Measurements from ENCODE around the gene ADCY5.

Gene ADCY5

DNA sequence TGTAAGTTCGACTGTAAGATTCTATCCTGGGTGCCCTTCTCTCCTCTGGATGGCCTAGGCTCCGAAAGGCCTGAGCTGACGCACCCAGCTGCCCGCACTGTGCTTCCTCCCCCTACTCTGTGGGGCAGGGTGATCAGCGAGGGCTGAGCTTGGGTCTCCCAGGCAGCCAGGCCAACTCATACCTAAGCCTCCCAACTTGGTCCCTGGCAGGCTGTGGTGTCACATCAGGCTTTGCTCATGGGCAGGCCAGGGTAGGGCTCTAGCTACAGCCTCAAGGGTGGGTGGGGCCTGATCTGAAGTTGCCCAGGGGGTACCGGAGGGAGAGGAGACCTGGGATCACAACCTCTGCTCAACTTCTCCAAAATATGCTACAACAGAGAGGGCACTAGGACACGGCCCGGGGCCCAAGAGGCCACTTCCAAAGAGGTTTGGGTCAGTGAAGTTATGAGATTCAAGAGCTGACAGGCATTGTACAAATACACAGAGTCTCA is 123.1 kb downstream of the ADCY5 start:
- DNase-seq (ENCODE audit: low read depth), result no peak

GRCh38 chr3:123324880-123325765 is 123.8 kb downstream of the ADCY5 start:
- no peak for DNase-seq (ENCODE audit: low read depth)

DNA sequence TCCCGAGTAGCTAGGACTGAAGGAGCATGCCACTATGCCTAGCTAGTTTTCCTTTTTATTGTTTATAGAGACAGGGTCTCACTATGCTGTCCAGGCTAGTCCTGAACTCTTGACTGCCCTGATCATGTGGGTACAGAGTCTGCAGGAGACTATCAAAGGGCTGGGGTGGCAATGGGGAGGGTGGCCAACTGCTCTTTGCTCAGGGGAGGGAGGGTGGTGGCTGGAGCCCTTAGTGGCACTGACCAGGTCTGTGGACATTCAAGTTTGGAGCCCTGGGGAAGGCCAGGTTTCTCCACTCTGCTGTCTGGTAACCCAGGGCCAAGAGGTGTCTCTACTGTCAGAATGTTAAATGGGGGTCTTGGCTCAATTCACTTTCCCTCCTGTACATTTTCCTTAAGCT is 125.1 kb downstream of the ADCY5 start:
- no peak for DNase-seq (ENCODE audit: low read depth)

DNA sequence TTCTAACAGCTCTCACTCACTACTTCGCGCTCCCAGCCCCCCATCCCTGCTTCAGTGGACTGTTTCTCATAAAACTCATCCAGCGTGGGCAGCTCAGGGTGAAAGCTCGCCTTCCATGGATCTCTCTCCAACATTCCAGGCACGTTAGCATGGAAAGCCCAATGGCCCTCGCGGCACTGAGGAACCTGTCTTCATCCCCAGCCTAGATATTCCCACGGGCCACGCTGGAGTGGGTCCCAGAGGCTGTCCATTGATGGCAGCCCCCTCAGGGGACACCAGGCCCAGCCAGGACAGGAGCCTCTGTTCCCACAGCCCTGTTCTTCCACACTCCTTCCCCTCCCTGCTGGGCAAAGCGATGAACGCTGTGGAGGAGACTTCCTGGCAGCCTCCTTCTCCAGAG is 126.0 kb downstream of the ADCY5 start:
- no peak for DNase-seq (ENCODE audit: low read depth)

DNA sequence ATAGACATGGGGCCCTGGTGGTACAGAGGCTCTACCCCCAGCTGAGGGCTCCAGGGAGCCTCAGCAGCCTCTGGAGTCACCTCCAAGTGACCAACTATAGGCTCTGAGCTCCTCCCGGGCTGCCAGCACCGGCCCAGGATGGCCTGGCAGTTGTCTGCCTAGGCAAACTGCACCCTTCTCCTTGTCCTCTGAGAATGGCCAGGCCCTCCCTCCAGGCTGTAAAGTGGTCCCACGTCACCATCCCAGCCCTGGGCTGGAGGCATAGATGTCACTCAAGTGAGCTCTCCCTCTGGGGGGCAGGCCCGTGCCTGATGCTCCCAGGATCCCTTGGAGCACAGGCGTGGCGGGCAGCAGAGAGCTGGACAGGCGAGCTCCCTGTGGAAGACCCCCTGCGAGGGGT is 127.1 kb downstream of the ADCY5 start:
- no peak for DNase-seq (ENCODE audit: low read depth)

DNA sequence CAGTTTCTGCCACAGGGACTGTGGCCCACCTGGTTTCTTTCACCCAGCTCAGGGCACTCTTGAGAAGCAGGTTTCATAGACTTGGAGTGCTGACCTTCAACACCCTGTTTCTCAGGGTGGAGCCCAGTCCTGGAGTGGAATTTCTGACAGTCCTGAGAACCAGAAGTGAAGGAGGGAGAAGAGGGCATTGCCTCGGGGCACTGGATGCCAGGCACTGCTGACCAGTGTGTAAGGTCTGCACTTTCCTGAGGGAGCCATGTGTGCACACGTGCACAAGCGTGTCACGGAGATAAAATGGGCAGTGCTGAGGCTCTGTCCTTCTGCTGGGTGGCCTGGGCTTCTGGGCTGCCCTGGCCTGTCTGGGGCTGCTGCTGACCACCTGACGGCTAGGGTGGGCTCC is 128.7 kb downstream of the ADCY5 start:
- no peak for DNase-seq (ENCODE audit: low read depth)

DNA sequence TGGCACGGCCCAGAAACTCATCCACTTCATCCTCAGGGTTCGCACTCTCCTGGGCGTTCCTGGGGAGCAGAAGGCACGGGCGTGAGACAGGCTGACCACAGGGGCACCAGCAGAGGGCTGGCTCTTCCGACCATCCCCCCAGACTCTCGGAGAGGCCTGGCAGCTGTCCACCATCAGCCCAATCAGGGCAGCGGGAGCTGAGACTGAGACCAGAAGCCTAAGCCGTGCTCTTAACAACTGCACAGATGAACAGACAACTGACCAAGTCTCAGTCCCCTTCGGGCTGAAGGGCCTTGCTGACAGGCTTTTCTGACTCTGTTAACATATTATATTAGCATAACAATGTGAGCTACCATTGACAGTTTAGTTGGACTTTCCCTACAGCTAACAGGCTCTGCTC is 129.1 kb downstream of the ADCY5 start:
- no peak for DNase-seq (ENCODE audit: low read depth)

GRCh38 chr3:123318374-123318773 is 130.5 kb downstream of the ADCY5 start:
- no peak for DNase-seq (ENCODE audit: low read depth)

DNA sequence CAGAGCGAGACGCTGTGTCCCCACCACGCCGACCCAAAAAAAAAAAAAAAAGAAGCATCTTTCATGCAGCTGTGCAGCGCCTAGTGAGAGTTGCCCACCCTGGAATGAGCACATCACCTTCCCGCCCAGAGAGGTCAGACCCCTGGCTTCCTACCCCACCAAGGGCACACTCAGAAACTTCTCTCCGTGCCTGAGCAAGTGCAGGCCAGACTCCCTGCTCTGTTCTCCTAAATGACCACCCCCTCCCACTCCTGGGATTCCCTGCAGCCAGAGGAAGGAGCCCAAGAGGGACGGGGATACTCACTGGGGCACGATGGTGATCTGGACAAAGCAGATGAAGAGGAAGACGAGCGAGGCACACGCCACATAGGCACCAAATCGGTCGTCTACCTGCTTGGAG is 131.2 kb downstream of the ADCY5 start:
- no peak for DNase-seq (ENCODE audit: low read depth)

- no peak for DNase-seq (ENCODE audit: low read depth)
These were observed 133.7 kb downstream of the ADCY5 start for GRCh38 chr3:123315271-123315595.

GRCh38 chr3:123314359-123315270 is 134.3 kb downstream of the ADCY5 start:
- no peak for DNase-seq (ENCODE audit: low read depth)

DNA sequence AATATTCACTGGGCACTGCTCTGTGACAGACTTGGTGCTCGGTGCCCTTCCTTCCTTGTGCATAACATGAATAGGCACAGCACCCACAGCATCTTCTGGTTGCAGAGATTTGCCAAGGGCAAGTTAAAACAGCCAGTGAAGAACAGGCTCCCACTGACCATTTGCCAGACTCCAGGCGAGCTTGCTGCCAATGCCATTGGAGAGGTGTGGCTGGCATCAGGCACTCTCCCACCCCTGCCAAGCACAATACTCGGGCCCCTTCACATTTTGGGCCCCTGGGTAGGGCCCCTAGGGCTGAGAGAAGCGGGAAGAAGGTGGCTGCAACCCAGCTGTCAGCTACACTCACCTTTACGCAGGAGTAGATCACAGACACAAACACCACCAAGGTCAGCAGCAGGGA is 135.0 kb downstream of the ADCY5 start:
- DNase-seq (ENCODE audit: low read depth), result no peak

GRCh38 chr3:123312331-123313265 is 136.3 kb downstream of the ADCY5 start:
- DNase-seq (ENCODE audit: low read depth), result no peak

DNA sequence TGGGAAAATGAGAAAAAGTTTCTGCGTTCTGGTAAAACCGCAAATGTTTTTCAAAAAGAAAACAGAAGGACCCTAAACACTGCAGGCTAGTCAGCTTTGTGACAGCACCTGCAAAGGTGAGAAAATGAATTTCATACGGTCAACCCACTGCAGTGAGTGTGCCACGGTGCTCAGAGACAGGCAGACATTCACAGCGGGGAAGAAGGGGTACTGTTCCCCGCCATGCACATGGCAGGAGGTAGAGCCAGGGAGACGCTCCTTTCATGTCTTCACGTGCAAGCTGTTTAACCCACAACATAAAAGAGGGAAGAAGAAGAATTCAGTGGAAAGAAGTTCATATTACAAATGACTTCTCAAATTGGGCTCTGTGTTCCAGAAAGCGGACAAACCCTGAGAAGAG is 137.7 kb downstream of the ADCY5 start:
- DNase-seq (ENCODE audit: low read depth), result no peak

- DNase-seq (ENCODE audit: low read depth), result no peak
These were observed 138.1 kb downstream of the ADCY5 start for GRCh38 chr3:123310741-123311140.

GRCh38 chr3:123310186-123310585 is 138.7 kb downstream of the ADCY5 start:
- no peak for DNase-seq (ENCODE audit: low read depth)

GRCh38 chr3:123307064-123307463 is 141.8 kb downstream of the ADCY5 start:
- no peak for DNase-seq (ENCODE audit: low read depth)

- DNase-seq (ENCODE audit: low read depth), result no peak
These were observed 143.7 kb downstream of the ADCY5 start for GRCh38 chr3:123305192-123305591.

GRCh38 chr3:123303976-123304560 is 144.8 kb downstream of the ADCY5 start:
- no peak for DNase-seq (ENCODE audit: low read depth)

DNA sequence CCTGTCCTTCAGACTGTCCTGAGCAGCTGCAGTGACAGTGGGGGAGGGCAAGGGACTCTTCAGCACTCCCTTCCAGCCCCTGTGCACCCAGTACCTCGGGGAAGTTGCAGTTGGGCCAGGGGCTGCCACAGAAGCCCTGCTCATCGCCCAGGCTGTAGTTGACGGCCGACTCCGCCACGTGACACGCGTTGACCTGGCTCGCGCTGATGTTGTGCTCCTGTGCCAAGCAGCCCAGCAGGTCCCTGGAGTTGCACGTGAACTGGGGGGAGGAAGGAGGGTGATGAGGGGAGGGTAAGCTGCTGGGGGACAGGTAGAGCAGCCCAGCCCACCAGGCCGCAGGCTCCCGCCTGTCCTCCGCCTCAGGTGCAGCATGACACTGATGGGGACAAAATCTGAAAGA is 145.9 kb downstream of the ADCY5 start:
- no peak for DNase-seq (ENCODE audit: low read depth)

GRCh38 chr3:123301331-123302184 is 147.3 kb downstream of the ADCY5 start:
- DNase-seq (ENCODE audit: low read depth), result no peak
